Osteoblast (primary cell): ENCODE results near the gene NDUFS1. TPM values are rescaled to one million over a fixed set of nuclear protein-coding genes. Genes with fewer than 3 reads are reported as not detected.
"Not testable (repeated sequence)": the region's sequence is repeated elsewhere in the genome, so short reads cannot be mapped to it uniquely, and the experiment has no call there.

Source experiments
- DNase-seq: peaks from one replicate; pipeline ENCODE4 v3.0.0; 2011; ENCODE audit warnings: low spot score, mixed read lengths; ENCODE audit not compliant: insufficient read length; ENCODE audit errors: missing footprints
- H2AFZ ChIP-seq: 2 replicates; pipeline ENCODE4 v1.6.0; 2011; ENCODE audit warnings: mild to moderate bottlenecking, low read length
- H3K27ac ChIP-seq: 2 replicates; pipeline ENCODE4 v1.5.1; 2011; ENCODE audit warnings: mild to moderate bottlenecking, low read depth, low read length, moderate library complexity
- H3K27me3 ChIP-seq: 2 replicates; pipeline ENCODE4 v1.6.0; 2012; ENCODE audit warnings: mild to moderate bottlenecking, control low read depth, inconsistent platforms, low read length, moderate library complexity; ENCODE audit not compliant: insufficient read depth
- H3K36me3 ChIP-seq: 2 replicates; pipeline ENCODE4 v1.5.1; 2011; ENCODE audit warnings: mild to moderate bottlenecking, low read length, control low read depth, moderate library complexity; ENCODE audit not compliant: insufficient read depth
- H3K4me1 ChIP-seq: 2 replicates; pipeline ENCODE4 v1.5.1; 2011; ENCODE audit warnings: mild to moderate bottlenecking, low read length, control low read depth, moderate library complexity; ENCODE audit not compliant: insufficient read depth
- H3K4me2 ChIP-seq: 2 replicates; pipeline ENCODE4 v1.6.0; 2011; ENCODE audit warnings: mild to moderate bottlenecking, low read length; ENCODE audit not compliant: insufficient read depth
- H3K4me3 ChIP-seq: fragments of 200-600 bp; sonication (generic); 3 replicates; pipeline ENCODE4 v1.5.1; 2012; ENCODE audit warnings: mild to moderate bottlenecking, low read length, inconsistent platforms; ENCODE audit not compliant: insufficient read depth
- H3K79me2 ChIP-seq: 2 replicates; pipeline ENCODE4 v1.6.0; 2012; ENCODE audit warnings: mild to moderate bottlenecking, low read length, control low read depth, inconsistent platforms; ENCODE audit not compliant: insufficient read depth
- H3K9me3 ChIP-seq: 2 replicates; pipeline ENCODE4 v1.5.1; 2011; ENCODE audit warnings: low read depth, low read length, control low read depth
- H4K20me1 ChIP-seq: 2 replicates; pipeline ENCODE4 v1.6.0; 2012; ENCODE audit warnings: mild to moderate bottlenecking, low read length, control low read depth; ENCODE audit not compliant: insufficient read depth
- total RNA-seq: library from RNA; depleted of rRNA; stranded (reverse); fragments of >200 nt; gene quantifications from 2 replicates; pipeline ENCODE4 v1.2.3, GENCODE V29; 2012
- TF ChIP-seq, protein P1 (sequence below): IDR thresholded peaks from 2 replicates; pipeline ENCODE4 v1.5.1; 2011; ENCODE audit warnings: mild to moderate bottlenecking, low read depth, low read length, moderate library complexity; ENCODE audit errors: extremely low read depth

Gene NDUFS1
- total RNA-seq, 1 donor, result 98.4 TPM

DNA sequence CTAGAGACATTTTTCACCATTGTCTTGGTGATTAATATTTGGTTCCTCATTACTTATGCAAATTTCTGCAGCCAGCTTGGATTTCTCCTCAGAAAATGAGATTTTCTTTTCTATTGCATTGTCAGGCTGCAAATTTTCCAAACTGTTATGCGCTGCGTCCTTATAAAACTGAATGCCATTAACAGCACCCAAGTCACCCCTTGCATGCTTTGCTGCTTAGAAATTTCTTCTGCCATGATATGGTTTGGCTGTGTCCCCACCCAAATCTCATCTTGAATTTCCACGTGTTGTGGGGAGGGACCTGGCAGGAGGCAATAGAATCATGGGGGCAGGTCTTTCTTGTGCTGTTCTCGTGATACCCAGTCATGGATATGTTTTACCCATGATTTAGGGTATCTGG is 9.0 kb upstream of the NDUFS1 start:
- H3K4me2 ChIP-seq, H3K27ac ChIP-seq, H2AFZ ChIP-seq, H3K79me2 ChIP-seq, H3K4me1 ChIP-seq, DNase-seq, H3K9me3 ChIP-seq, H3K27me3 ChIP-seq, H4K20me1 ChIP-seq, H3K4me3 ChIP-seq: not testable (repeated sequence)
- peaks cover 18% of the 10 kb centered on the region for H3K36me3 ChIP-seq

DNA sequence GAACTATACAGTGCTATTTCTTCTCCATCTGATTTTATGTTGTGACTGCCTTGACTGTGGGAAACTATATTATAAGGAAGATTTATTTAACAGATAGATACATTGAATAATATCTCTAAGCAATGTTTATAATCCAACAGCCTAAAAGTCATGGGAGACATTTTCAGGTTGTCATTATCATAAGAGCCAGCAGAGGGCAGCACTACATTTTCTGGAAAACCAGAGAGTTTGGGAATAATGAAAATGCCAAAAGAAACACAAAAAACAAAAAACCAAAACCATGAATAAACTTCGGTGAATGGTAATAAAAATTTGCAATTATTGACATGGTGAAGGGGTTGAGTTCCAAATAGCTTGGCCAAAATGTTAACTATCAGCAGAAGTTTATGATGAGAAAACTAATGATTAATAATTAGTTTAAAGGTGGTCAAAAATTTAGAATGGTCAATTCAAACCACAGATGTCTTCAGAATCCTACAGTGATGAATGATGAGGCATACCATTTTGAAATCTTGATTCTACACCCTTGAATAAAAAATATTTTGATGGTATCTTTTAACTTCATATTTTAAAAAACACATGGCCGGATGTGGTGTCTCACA is 5.1 kb upstream of the NDUFS1 start:
- no peak overlapping the region for H3K4me3 ChIP-seq
- H3K27ac ChIP-seq, result no peak overlapping the region
- DNase-seq, result no peak
- H4K20me1 ChIP-seq, result peaks cover 8% of the 10 kb centered on the region
- no peaks in the 10 kb centered on the region for H3K9me3 ChIP-seq
- H3K4me1 ChIP-seq, result peaks cover 12% of the 10 kb centered on the region
- TF ChIP-seq, protein P1, sequence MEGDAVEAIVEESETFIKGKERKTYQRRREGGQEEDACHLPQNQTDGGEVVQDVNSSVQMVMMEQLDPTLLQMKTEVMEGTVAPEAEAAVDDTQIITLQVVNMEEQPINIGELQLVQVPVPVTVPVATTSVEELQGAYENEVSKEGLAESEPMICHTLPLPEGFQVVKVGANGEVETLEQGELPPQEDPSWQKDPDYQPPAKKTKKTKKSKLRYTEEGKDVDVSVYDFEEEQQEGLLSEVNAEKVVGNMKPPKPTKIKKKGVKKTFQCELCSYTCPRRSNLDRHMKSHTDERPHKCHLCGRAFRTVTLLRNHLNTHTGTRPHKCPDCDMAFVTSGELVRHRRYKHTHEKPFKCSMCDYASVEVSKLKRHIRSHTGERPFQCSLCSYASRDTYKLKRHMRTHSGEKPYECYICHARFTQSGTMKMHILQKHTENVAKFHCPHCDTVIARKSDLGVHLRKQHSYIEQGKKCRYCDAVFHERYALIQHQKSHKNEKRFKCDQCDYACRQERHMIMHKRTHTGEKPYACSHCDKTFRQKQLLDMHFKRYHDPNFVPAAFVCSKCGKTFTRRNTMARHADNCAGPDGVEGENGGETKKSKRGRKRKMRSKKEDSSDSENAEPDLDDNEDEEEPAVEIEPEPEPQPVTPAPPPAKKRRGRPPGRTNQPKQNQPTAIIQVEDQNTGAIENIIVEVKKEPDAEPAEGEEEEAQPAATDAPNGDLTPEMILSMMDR, result peak; percentile 72
- H3K79me2 ChIP-seq, result peaks cover 26% of the 10 kb centered on the region
- no peak overlapping the region for H2AFZ ChIP-seq
- no peaks in the 10 kb centered on the region for H3K27me3 ChIP-seq
- no peak overlapping the region for H3K4me2 ChIP-seq
- H3K36me3 ChIP-seq, result peaks cover 44% of the 10 kb centered on the region

DNA sequence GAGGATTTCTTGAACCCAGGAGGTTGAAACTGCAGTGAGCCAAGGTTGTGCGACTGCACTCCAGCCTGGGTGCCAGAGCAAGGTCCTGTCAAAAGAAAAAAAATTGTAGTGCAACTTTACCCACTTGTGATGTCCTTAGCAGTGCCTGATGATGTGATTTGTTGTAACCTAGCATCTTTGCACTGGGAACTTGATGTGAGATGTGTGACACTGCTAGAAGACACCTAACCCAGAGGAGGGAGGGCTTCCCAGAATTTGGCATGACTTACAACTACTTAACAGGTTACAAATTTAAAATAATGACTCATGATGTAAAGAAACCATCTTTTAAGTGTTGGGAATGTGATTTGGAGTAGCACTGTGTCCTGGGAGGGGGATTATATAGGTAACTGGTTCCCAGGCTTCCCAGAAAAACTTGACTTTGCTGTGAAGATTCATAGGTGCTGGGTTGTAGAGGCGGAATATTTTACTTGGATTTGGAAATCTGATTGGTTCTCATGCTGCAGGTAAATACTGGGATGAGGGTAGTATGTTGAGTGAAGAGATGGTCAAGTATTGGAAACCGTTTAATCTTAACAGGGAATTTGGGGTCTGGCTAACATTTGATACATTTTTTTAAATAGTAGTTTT is 4.1 kb upstream of the NDUFS1 start:
- Histone ChIP-seq H2AFZ (no peak overlapping the region), H3K27me3 (no peaks in the 10 kb centered on the region), H3K27ac (no peak overlapping the region), H3K9me3 (no peaks in the 10 kb centered on the region), H4K20me1 (peaks cover 8% of the 10 kb centered on the region), H3K4me3 (no peak overlapping the region), H3K4me1 (peaks cover 12% of the 10 kb centered on the region), H3K4me2 (no peak overlapping the region), H3K36me3 (peaks cover 44% of the 10 kb centered on the region), H3K79me2 (peaks cover 35% of the 10 kb centered on the region)
- TF ChIP-seq, protein P1, result no peak
- DNase-seq, result peak; percentile 79

DNA sequence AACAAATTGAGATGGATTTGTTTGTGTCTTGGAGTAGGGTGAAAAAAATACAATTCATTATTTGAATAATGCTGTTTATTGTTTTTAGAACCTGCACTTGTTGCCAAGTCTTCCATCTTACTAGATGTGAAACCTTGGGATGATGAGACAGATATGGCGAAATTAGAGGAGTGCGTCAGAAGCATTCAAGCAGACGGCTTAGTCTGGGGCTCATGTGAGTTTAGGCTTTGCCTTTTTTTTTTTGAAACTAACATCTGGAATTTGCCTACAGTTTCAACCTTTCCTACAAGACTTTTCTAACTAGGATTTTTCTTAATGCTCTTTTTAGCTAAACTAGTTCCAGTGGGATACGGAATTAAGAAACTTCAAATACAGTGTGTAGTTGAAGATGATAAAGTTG is 3.2 kb upstream of the NDUFS1 start:
- Histone ChIP-seq H3K4me1 (peaks cover 14% of the 10 kb centered on the region), H3K36me3 (peaks cover 44% of the 10 kb centered on the region), H3K79me2 (peaks cover 45% of the 10 kb centered on the region), H4K20me1 (peaks cover 11% of the 10 kb centered on the region)
- not testable (repeated sequence) for DNase-seq, H3K4me2 ChIP-seq, H2AFZ ChIP-seq, H3K27ac ChIP-seq, H3K9me3 ChIP-seq, H3K4me3 ChIP-seq, H3K27me3 ChIP-seq

DNA sequence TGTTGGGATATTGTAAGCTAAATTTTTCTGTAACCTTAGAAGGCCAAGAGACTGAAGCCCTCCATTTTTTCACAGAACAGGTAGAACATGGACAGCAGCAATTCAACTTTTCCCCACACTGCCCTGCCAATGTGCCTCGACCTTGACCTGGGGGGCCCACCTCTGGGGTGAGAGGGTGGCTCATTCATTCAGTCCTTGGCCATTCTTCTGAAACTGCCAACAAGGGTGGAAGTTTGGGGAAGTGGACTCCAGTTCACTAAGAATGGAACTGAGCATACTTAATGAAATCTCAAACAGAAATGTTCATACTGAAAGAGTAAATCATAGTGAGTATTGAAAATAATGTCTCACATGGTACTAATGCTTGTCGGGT is 1.5 kb upstream of the NDUFS1 start:
- Histone ChIP-seq H2AFZ (no peak overlapping the region), H3K27me3 (no peaks in the 10 kb centered on the region), H3K79me2 (peaks cover 60% of the 10 kb centered on the region), H3K4me3 (peak overlapping the region; percentile 90), H4K20me1 (peaks cover 16% of the 10 kb centered on the region), H3K27ac (peak overlapping the region; percentile 96), H3K36me3 (peaks cover 44% of the 10 kb centered on the region), H3K4me1 (peaks cover 18% of the 10 kb centered on the region), H3K4me2 (peak overlapping the region; percentile 91), H3K9me3 (no peaks in the 10 kb centered on the region)
- no peak for DNase-seq
- TF ChIP-seq, protein P1, result no peak
